22Rv1 (cell line): ENCODE results near the gene SLC19A2.
"Not testable (repeated sequence)": the region's sequence is repeated elsewhere in the genome, so short reads cannot be mapped to it uniquely, and the experiment has no call there.

Experiments used
- H3K27ac ChIP-seq: fragments of 450-650 bp; 2 replicates; pipeline ENCODE4 v1.5.1; 2017
- ZFX ChIP-seq: fragments of 450-650 bp; IDR thresholded peaks from 2 replicates; pipeline ENCODE4 v1.6.1; 2017; ENCODE audit warnings: antibody characterized with exemption, borderline replicate concordance
- TF ChIP-seq, protein P1 (sequence below): fragments of 450-650 bp; IDR thresholded peaks from 2 replicates; pipeline ENCODE4 v1.5.1; 2017; ENCODE audit warnings: mild to moderate bottlenecking

Gene SLC19A2, protein sequence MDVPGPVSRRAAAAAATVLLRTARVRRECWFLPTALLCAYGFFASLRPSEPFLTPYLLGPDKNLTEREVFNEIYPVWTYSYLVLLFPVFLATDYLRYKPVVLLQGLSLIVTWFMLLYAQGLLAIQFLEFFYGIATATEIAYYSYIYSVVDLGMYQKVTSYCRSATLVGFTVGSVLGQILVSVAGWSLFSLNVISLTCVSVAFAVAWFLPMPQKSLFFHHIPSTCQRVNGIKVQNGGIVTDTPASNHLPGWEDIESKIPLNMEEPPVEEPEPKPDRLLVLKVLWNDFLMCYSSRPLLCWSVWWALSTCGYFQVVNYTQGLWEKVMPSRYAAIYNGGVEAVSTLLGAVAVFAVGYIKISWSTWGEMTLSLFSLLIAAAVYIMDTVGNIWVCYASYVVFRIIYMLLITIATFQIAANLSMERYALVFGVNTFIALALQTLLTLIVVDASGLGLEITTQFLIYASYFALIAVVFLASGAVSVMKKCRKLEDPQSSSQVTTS

DNA sequence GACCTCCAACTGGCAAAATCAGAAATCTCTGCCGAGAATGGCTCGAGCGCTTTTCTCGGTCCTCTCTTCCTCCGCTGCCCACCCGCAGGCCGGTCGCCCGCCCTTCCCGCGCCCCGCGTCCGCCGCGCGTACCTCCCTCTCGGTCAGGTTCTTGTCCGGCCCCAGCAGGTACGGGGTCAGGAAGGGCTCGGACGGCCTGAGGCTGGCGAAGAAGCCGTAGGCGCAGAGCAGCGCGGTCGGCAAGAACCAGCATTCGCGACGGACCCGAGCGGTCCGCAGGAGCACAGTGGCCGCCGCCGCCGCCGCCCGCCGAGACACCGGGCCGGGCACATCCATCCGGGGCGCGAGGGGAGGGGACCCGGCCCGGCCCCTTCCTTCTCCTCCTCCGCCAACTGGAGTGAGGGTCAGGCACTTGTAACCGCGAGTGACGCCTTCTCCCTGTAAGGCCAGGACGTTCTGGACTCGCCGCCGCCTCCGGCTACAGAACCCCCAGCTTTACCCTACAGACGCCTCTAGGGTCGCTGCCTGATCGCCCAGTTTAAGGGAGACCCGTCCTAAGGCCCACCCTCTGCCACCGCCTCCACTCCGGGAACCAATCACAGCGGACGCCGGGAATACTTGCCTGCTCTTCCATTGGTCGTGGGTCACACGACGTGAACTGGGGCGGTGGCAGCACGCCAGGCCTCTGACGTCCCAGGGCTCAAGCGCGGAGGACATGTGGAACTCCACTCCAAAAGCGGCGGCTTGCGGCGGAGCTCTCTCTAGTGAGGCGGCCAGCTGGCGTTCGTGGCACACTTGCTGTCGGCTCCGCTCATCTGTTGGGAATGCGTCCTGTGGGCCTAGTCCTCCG lies at the start of gene SLC19A2:
TSS of gene SLC19A2 (minus strand) at position 514 of the 850 bp plus-strand sequence. CDS start at position 336, 178 bp downstream.
- TF ChIP-seq ZFX, result no peak
- TF ChIP-seq, protein P1, sequence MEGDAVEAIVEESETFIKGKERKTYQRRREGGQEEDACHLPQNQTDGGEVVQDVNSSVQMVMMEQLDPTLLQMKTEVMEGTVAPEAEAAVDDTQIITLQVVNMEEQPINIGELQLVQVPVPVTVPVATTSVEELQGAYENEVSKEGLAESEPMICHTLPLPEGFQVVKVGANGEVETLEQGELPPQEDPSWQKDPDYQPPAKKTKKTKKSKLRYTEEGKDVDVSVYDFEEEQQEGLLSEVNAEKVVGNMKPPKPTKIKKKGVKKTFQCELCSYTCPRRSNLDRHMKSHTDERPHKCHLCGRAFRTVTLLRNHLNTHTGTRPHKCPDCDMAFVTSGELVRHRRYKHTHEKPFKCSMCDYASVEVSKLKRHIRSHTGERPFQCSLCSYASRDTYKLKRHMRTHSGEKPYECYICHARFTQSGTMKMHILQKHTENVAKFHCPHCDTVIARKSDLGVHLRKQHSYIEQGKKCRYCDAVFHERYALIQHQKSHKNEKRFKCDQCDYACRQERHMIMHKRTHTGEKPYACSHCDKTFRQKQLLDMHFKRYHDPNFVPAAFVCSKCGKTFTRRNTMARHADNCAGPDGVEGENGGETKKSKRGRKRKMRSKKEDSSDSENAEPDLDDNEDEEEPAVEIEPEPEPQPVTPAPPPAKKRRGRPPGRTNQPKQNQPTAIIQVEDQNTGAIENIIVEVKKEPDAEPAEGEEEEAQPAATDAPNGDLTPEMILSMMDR, result peak; percentile 51
- H3K27ac ChIP-seq, result peak within 1 kb of the TSS; percentile 80

DNA sequence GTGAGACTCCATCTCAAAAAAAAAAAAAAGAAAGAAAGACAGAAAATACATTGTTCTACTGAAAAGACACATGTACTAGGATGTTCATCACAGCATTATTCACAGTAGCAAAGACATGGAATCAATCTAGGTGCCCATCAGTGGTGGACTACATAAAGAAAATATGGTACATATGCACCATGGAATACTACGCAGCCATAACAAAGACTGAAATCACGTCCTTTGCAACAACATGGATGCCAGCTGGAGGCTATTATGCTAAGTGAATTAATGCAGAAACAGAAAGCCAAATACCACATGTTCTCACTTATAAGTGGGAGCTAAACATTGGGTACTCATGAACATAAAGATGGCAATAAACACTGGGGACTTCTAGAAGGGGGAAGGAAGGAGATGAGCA lies 48.9 kb upstream of the SLC19A2 start:
- TF ChIP-seq ZFX, result no peak
- TF ChIP-seq, protein P1, result no peak
- no peak overlapping the region for H3K27ac ChIP-seq

DNA sequence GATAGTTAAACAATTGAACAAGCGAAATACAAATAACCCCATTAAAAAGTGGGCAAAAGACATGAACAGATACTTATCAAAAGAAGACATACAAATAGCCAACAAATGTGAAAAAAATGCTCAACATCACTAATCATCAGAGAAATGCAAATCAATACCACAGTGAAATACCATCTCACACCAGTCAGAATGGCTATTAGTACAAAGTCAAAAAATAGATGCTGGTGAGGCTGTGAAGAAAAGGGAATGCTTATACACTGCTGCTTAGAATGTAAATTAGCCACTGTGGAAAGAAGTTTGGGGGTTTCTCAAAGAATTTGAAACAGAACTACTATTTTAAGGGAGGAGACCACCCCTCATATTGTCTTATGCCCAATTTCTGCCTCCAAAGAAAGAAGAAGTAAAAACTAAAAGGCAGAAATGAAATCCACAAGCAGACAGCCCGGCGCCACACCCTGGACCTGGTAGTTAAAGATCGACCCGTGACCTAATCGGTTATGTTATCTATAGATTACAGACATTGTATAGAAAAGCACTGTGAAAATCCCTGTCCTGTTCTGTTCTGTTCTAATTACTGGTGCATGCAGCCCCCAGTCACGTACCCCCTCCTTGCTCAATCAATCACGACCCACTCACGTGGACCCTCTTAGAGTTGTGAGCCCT lies 47.9 kb upstream of the SLC19A2 start:
- H3K27ac ChIP-seq, result not testable (repeated sequence)

DNA sequence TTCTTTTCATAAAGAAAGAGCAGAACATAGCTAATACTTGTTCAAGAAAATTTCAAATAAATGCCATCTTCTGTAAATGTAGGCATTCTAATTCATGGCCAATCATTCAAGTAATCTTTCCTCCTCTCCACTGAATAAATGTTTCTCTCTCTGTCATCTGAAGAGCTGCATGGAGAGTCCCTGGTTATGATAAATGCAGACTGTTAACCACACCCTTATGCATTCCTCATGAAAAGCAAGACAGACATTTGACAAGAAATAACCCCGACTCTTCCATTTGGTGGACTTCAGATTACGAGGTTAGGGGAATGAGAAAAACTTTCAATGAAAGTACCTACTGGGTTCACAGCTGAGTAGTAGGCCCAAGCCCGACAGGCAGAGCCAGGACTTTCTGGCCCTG lies 44.7 kb upstream of the SLC19A2 start:
- no peak overlapping the region for H3K27ac ChIP-seq
- TF ChIP-seq, protein P1, result no peak
- no peak for TF ChIP-seq ZFX

DNA sequence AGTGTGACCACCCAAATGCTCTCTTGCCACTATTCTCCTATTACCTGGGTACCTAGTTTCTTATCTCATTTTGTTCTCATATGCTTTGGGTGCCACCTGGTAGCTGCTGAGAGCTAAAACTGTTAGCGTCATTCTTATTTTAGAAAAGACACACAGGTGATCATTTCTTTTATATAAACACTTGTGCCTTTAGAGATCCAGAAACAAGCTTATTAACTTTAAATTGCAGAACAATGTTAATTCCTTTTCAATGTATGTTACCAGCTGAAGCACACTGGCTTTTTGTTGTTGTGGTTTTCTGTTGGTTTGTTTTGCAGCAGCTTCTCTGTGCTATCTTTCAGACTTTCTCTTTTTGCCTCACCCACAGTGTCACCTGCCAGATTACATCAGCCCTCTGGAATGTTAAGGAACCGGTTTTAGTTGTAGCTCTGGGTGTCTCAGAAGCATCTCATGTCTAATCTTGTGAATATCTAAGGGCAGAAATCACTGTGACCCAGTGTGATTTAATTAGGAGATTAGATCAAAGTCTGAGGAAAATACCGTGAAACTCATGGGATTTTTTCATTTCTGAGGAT lies 43.4 kb upstream of the SLC19A2 start:
- peak overlapping the region; percentile 69 for H3K27ac ChIP-seq
- TF ChIP-seq, protein P1, result peak; percentile 14; the same call in 1 of the 2 replicates
- TF ChIP-seq ZFX, result no peak

DNA sequence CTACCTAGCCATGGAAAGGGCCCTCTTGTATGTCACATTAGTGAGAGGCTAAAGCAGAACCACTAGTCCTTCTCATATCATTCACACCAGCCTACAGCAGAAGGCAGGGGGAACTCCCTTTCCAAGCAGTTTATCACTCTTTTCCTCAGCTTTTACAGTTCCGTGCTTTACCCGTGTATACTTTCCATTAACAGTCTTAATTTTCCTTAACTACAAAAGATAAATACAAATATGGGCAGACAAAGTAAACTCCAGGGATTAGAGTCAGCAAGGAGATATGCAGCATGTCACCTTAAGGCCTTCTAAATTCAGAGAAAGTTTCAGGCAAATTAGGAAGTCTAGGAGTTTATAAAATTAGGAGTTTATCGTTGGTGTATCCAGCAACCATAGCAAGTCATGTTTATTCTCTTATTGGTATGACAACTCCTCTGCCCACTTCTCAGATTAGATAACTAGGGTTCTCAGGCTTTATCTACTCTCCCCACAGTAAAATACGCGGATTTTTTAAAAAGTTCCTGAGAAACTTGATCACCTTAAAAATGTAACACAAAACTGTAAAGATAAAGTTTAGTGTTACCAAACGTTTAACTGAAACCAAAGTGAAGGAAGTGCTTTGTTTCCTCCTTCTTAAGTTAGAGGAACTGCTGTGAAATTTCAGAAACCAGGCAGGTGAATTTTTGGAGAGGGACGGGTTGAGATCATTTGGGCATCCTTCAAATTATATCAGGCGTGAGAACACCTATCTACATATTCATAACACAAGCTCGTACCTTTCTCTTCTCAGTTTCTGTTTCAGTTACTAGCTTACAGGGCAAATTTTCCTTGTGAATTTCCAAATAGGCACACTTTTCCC lies 42.7 kb upstream of the SLC19A2 start:
- TF ChIP-seq ZFX, result no peak
- TF ChIP-seq, protein P1, result no peak
- peak overlapping the region; percentile 69 for H3K27ac ChIP-seq
